ENCODE results near the gene MMD2.
"Not testable (repeated sequence)": the region's sequence is repeated elsewhere in the genome, so short reads cannot be mapped to it uniquely, and the experiment has no call there.

MMD2 gene

GRCh38 chr7:4919969-4920766 is 38.8 kb downstream of the MMD2 start:
- no peak overlapping the region for H3K4me3 ChIP-seq (ENCODE audit: low read length)
- H3K27me3 ChIP-seq (ENCODE audit: insufficient read depth, low read length): no peaks in the 10 kb centered on the region
- H3K9ac ChIP-seq (ENCODE audit: low read depth, low read length): no peak overlapping the region
- no peaks in the 10 kb centered on the region for H3K36me3 ChIP-seq (ENCODE audit: insufficient read depth, low read depth, low read length)
- no peak overlapping the region for H3K27ac ChIP-seq (ENCODE audit: low read length)
- no peaks in the 10 kb centered on the region for H3K4me1 ChIP-seq (ENCODE audit: insufficient read depth, low read length)
- peaks cover 6% of the 10 kb centered on the region; the same call in 1 of the 2 replicates for H3K9me3 ChIP-seq (ENCODE audit: insufficient read depth, low read depth, low read length)

- Histone ChIP-seq H3K9me3 (ENCODE audit: insufficient read depth, low read depth, low read length) (peaks cover 6% of the 10 kb centered on the region; the same call in 1 of the 2 replicates), H3K9ac (ENCODE audit: low read depth, low read length) (no peak overlapping the region), H3K4me3 (ENCODE audit: low read length) (no peak overlapping the region), H3K27ac (ENCODE audit: low read length) (no peak overlapping the region), H3K27me3 (ENCODE audit: insufficient read depth, low read length) (no peaks in the 10 kb centered on the region), H3K36me3 (ENCODE audit: insufficient read depth, low read depth, low read length) (no peaks in the 10 kb centered on the region), H3K4me1 (ENCODE audit: insufficient read depth, low read length) (no peaks in the 10 kb centered on the region)
These were observed 42.9 kb downstream of the MMD2 start for GRCh38 chr7:4916113-4916512.

GRCh38 chr7:4911111-4911828 is 47.7 kb downstream of the MMD2 start:
- Histone ChIP-seq H3K27me3 (ENCODE audit: insufficient read depth, low read length) (no peaks in the 10 kb centered on the region), H3K36me3 (ENCODE audit: insufficient read depth, low read depth, low read length) (no peaks in the 10 kb centered on the region), H3K4me1 (ENCODE audit: insufficient read depth, low read length) (no peaks in the 10 kb centered on the region), H3K9me3 (ENCODE audit: insufficient read depth, low read depth, low read length) (no peaks in the 10 kb centered on the region; the same call in 1 of the 2 replicates), H3K27ac (ENCODE audit: low read length) (no peak overlapping the region), H3K4me3 (ENCODE audit: low read length) (no peak overlapping the region), H3K9ac (ENCODE audit: low read depth, low read length) (no peak overlapping the region)

- Histone ChIP-seq H3K9ac (ENCODE audit: low read depth, low read length) (no peak overlapping the region), H3K27ac (ENCODE audit: low read length) (no peak overlapping the region), H3K4me3 (ENCODE audit: low read length) (no peak overlapping the region), H3K4me1 (ENCODE audit: insufficient read depth, low read length) (no peaks in the 10 kb centered on the region), H3K27me3 (ENCODE audit: insufficient read depth, low read length) (peaks cover 7% of the 10 kb centered on the region; the same call in 1 of the 2 replicates), H3K36me3 (ENCODE audit: insufficient read depth, low read depth, low read length) (no peaks in the 10 kb centered on the region), H3K9me3 (ENCODE audit: insufficient read depth, low read depth, low read length) (no peaks in the 10 kb centered on the region; the same call in 1 of the 2 replicates)
These were observed 52.3 kb downstream of the MMD2 start for GRCh38 chr7:4906682-4907081.

- no peaks in the 10 kb centered on the region; the same call in 1 of the 2 replicates for H3K9me3 ChIP-seq (ENCODE audit: insufficient read depth, low read depth, low read length)
- no peaks in the 10 kb centered on the region for H3K36me3 ChIP-seq (ENCODE audit: insufficient read depth, low read depth, low read length)
- H3K27ac ChIP-seq (ENCODE audit: low read length): no peak overlapping the region
- H3K4me1 ChIP-seq (ENCODE audit: insufficient read depth, low read length): no peaks in the 10 kb centered on the region
- H3K9ac ChIP-seq (ENCODE audit: low read depth, low read length): no peak overlapping the region
- no peak overlapping the region for H3K4me3 ChIP-seq (ENCODE audit: low read length)
- H3K27me3 ChIP-seq (ENCODE audit: insufficient read depth, low read length): peaks cover 7% of the 10 kb centered on the region; the same call in 1 of the 2 replicates
These were observed 53.8 kb downstream of the MMD2 start for GRCh38 chr7:4905171-4905570.

- Histone ChIP-seq H3K27ac (ENCODE audit: low read length) (no peak overlapping the region), H3K4me1 (ENCODE audit: insufficient read depth, low read length) (no peaks in the 10 kb centered on the region), H3K4me3 (ENCODE audit: low read length) (no peak overlapping the region), H3K9me3 (ENCODE audit: insufficient read depth, low read depth, low read length) (no peaks in the 10 kb centered on the region; the same call in 1 of the 2 replicates), H3K27me3 (ENCODE audit: insufficient read depth, low read length) (peaks cover 7% of the 10 kb centered on the region; the same call in 1 of the 2 replicates), H3K9ac (ENCODE audit: low read depth, low read length) (no peak overlapping the region), H3K36me3 (ENCODE audit: insufficient read depth, low read depth, low read length) (no peaks in the 10 kb centered on the region)
These were observed 54.6 kb downstream of the MMD2 start for GRCh38 chr7:4904346-4904745.

GRCh38 chr7:4895766-4896165 is 63.2 kb downstream of the MMD2 start:
- H3K9ac ChIP-seq (ENCODE audit: low read depth, low read length): no peak overlapping the region

GRCh38 chr7:4894482-4894881 is 64.5 kb downstream of the MMD2 start:
- no peaks in the 10 kb centered on the region for H3K4me1 ChIP-seq (ENCODE audit: insufficient read depth, low read length)

More at GRCh38 chr7:4895766-4896165, 63.2 kb downstream of the MMD2 start:
- Histone ChIP-seq H3K9me3 (ENCODE audit: insufficient read depth, low read depth, low read length) (no peaks in the 10 kb centered on the region), H3K4me1 (ENCODE audit: insufficient read depth, low read length) (no peaks in the 10 kb centered on the region), H3K4me3 (ENCODE audit: low read length) (no peak overlapping the region), H3K36me3 (ENCODE audit: insufficient read depth, low read depth, low read length) (no peaks in the 10 kb centered on the region), H3K27me3 (ENCODE audit: insufficient read depth, low read length) (no peaks in the 10 kb centered on the region), H3K27ac (ENCODE audit: low read length) (no peak overlapping the region)

GRCh38 chr7:4893929-4894475 is 65.0 kb downstream of the MMD2 start:
- H3K27ac ChIP-seq (ENCODE audit: low read length): no peak overlapping the region
- no peaks in the 10 kb centered on the region for H3K4me1 ChIP-seq (ENCODE audit: insufficient read depth, low read length)
- no peaks in the 10 kb centered on the region for H3K27me3 ChIP-seq (ENCODE audit: insufficient read depth, low read length)
- H3K36me3 ChIP-seq (ENCODE audit: insufficient read depth, low read depth, low read length): no peaks in the 10 kb centered on the region
- H3K9ac ChIP-seq (ENCODE audit: low read depth, low read length): no peak overlapping the region
- H3K4me3 ChIP-seq (ENCODE audit: low read length): no peak overlapping the region
- H3K9me3 ChIP-seq (ENCODE audit: insufficient read depth, low read depth, low read length): no peaks in the 10 kb centered on the region

More at GRCh38 chr7:4894482-4894881, 64.5 kb downstream of the MMD2 start:
- H3K27ac ChIP-seq (ENCODE audit: low read length): no peak overlapping the region
- H3K9ac ChIP-seq (ENCODE audit: low read depth, low read length): no peak overlapping the region
- H3K9me3 ChIP-seq (ENCODE audit: insufficient read depth, low read depth, low read length): no peaks in the 10 kb centered on the region
- no peak overlapping the region for H3K4me3 ChIP-seq (ENCODE audit: low read length)
- no peaks in the 10 kb centered on the region for H3K36me3 ChIP-seq (ENCODE audit: insufficient read depth, low read depth, low read length)
- no peaks in the 10 kb centered on the region for H3K27me3 ChIP-seq (ENCODE audit: insufficient read depth, low read length)

- H3K27me3 ChIP-seq (ENCODE audit: insufficient read depth, low read length); H3K4me3 ChIP-seq (ENCODE audit: low read length); H3K9ac ChIP-seq (ENCODE audit: low read depth, low read length); H3K9me3 ChIP-seq (ENCODE audit: insufficient read depth, low read depth, low read length); H3K27ac ChIP-seq (ENCODE audit: low read length); H3K4me1 ChIP-seq (ENCODE audit: insufficient read depth, low read length); H3K36me3 ChIP-seq (ENCODE audit: insufficient read depth, low read depth, low read length): not testable (repeated sequence)
These were observed 65.8 kb downstream of the MMD2 start for GRCh38 chr7:4893188-4893587.

- not testable (repeated sequence) for H3K9me3 ChIP-seq (ENCODE audit: insufficient read depth, low read depth, low read length); H3K4me1 ChIP-seq (ENCODE audit: insufficient read depth, low read length); H3K27me3 ChIP-seq (ENCODE audit: insufficient read depth, low read length); H3K36me3 ChIP-seq (ENCODE audit: insufficient read depth, low read depth, low read length); H3K27ac ChIP-seq (ENCODE audit: low read length); H3K9ac ChIP-seq (ENCODE audit: low read depth, low read length); H3K4me3 ChIP-seq (ENCODE audit: low read length)
These were observed 67.5 kb downstream of the MMD2 start for GRCh38 chr7:4891522-4891921.
